A549 (cell line): ENCODE results near the gene SHROOM1. TPM values are rescaled to one million over a fixed set of nuclear protein-coding genes. Genes with fewer than 3 reads are reported as not detected.

ENCODE experiments used
- ATAC-seq, 2 experiments: fragments of 200-7000 bp in 1 of 2; fragments of >200 bp in 1 of 2; cut with Nextera tagmentation in 1 of 2; cut with Tn5 transposase in 1 of 2; 3 replicates each; pipeline versions ENCODE4 v1.8.0 to v1.9.1; 2018 to 2020; ENCODE audit warnings: mild to moderate bottlenecking in 1 of 2, moderate library complexity in 1 of 2
- CTCF ChIA-PET: fragments of 300-600 bp; sonication (Branson Sonifier 250); formaldehyde crosslinking; extraction: SDS; loops from one replicate; lab custom pipeline; 2021; ENCODE audit warnings: antibody characterized with exemption, inconsistent platforms; lab: Yijun Ruan, JAX
- POLR2A ChIA-PET: fragments of 350-600 bp; formaldehyde crosslinking; extraction: SDS; loops from one replicate; lab custom pipeline; 2021; ENCODE audit warnings: antibody characterized with exemption, inconsistent platforms; lab: Yijun Ruan, JAX
- DNase-seq, 2 experiments: peaks; one replicate each; pipeline versions ENCODE4 v3.0.0 to v3.0.0-alpha.2; 2011 to 2016; ENCODE audit warnings: low read depth in 1 of 2, low spot score in 1 of 2
- FAIRE-seq: peaks from 2 replicates; lab custom pipeline; 2011; peaks lifted over from hg19 to GRCh38; lab: Jason Lieb, UNC
- H3K27ac ChIP-seq, 2 experiments: fragments of >200 bp; sonication (Bioruptor Twin); formaldehyde crosslinking; 3 replicates each; pipeline ENCODE4 v1.5.1; 2016 to 2017
- H3K4me1 ChIP-seq: fragments of >200 bp; sonication (Bioruptor Twin); formaldehyde crosslinking; 3 replicates; pipeline ENCODE4 v1.6.1; 2016
- H3K4me2 ChIP-seq: fragments of >200 bp; sonication (Bioruptor Twin); formaldehyde crosslinking; 3 replicates; pipeline ENCODE4 v1.6.1; 2016
- H3K4me3 ChIP-seq: fragments of >200 bp; sonication (Bioruptor Twin); formaldehyde crosslinking; 3 replicates; pipeline ENCODE4 v1.5.1; 2016
- H3K9me3 ChIP-seq: fragments of >200 bp; sonication (Bioruptor Twin); formaldehyde crosslinking; 3 replicates; pipeline ENCODE4 v1.6.1; 2016
- BHLHE40 ChIP-seq: IDR thresholded peaks from 2 replicates; pipeline ENCODE4 v1.6.1; 2012; ENCODE audit warnings: low read depth, low read length, inconsistent platforms
- CHD2 ChIP-seq: fragments of 150-350 bp; IDR thresholded peaks from 2 replicates; pipeline ENCODE4 v1.6.1; 2014; ENCODE audit warnings: low read length; ENCODE audit not compliant: partially characterized antibody
- CTCF ChIP-seq: fragments of >200 bp; sonication (Bioruptor Twin); formaldehyde crosslinking; IDR thresholded peaks from 3 replicates; pipeline ENCODE4 v1.5.1; 2016
- ELK1 ChIP-seq: fragments of 150-350 bp; IDR thresholded peaks from 2 replicates; pipeline ENCODE4 v1.6.1; 2014; ENCODE audit warnings: low read depth, mild to moderate bottlenecking, low read length
- EP300 ChIP-seq, 2 experiments: fragments of >200 bp; sonication (Bioruptor Twin); formaldehyde crosslinking; IDR thresholded peaks; 2 replicates in 1 of 2; 3 replicates in 1 of 2; pipeline ENCODE4 v1.6.1; 2016 to 2017
- ESRRA ChIP-seq: fragments of 150-350 bp; IDR thresholded peaks from 2 replicates; pipeline ENCODE4 v1.6.1; 2014; ENCODE audit warnings: mild to moderate bottlenecking, low read length, borderline replicate concordance
- FOSL2 ChIP-seq, 2 experiments: fragments of 450-650 bp in 1 of 2; fragments of >200 bp in 1 of 2; sonication (Bioruptor Twin) in 1 of 2; formaldehyde crosslinking; IDR thresholded peaks; 2 replicates each; pipeline versions ENCODE4 v1.5.0 to v1.6.1; 2016 to 2020; ENCODE audit warnings: mild to moderate bottlenecking in 1 of 2, moderate library complexity in 1 of 2
- GATA3 ChIP-seq: IDR thresholded peaks from 2 replicates; pipeline ENCODE4 v1.6.1; 2012; ENCODE audit warnings: borderline replicate concordance
- HDAC2 ChIP-seq: fragments of 200-600 bp; sonication (generic); IDR thresholded peaks from 2 replicates; pipeline ENCODE4 v1.6.1; 2016
- HOXA7 ChIP-seq: fragments of 250-450 bp; sonication (Bioruptor Pico); IDR thresholded peaks from 2 replicates; pipeline ENCODE4 v1.5.0; 2020; ENCODE audit warnings: mild to moderate bottlenecking, moderate library complexity
- JUN ChIP-seq, 2 experiments: fragments of >200 bp; sonication (Bioruptor Twin); formaldehyde crosslinking; IDR thresholded peaks; 2 replicates in 1 of 2; 3 replicates in 1 of 2; pipeline ENCODE4 v1.6.1; 2016 to 2017
- JUNB ChIP-seq: fragments of >200 bp; sonication (Bioruptor Twin); formaldehyde crosslinking; IDR thresholded peaks from 2 replicates; pipeline ENCODE4 v1.6.1; 2016
- NFE2L2 ChIP-seq: fragments of 150-350 bp; conservative IDR thresholded peaks from 2 replicates; pipeline ENCODE4 v1.6.1; 2014; ENCODE audit warnings: low read length
- NPAS2 ChIP-seq: fragments of 250-450 bp; sonication (Bioruptor Pico); IDR thresholded peaks from 2 replicates; pipeline ENCODE4 v1.8.0; 2022; ENCODE audit warnings: mild to moderate bottlenecking, moderate library complexity, borderline replicate concordance
- PBX3 ChIP-seq: IDR thresholded peaks from 2 replicates; pipeline ENCODE4 v1.6.1; 2012
- PHF8 ChIP-seq: fragments of 200-600 bp; sonication (generic); IDR thresholded peaks from 2 replicates; pipeline ENCODE4 v1.6.1; 2016; ENCODE audit warnings: low read depth, mild to moderate bottlenecking, antibody characterized with exemption, moderate library complexity, borderline replicate concordance
- POLR2A ChIP-seq: IDR thresholded peaks from 2 replicates; pipeline ENCODE4 v1.6.1; 2012; ENCODE audit warnings: mild to moderate bottlenecking, low read length
- RARB ChIP-seq: fragments of 250-450 bp; sonication (Bioruptor Pico); IDR thresholded peaks from 2 replicates; pipeline ENCODE4 v1.8.0; 2021; ENCODE audit warnings: mild to moderate bottlenecking, moderate library complexity
- RCOR1 ChIP-seq: fragments of 150-350 bp; IDR thresholded peaks from 2 replicates; pipeline ENCODE4 v1.6.1; 2014; ENCODE audit warnings: antibody characterized with exemption, low read length, low read depth
- SMC3 ChIP-seq: fragments of >200 bp; sonication (Bioruptor Twin); formaldehyde crosslinking; IDR thresholded peaks from 3 replicates; pipeline ENCODE4 v1.6.1; 2018; ENCODE audit warnings: inconsistent platforms
- SREBF2 ChIP-seq: fragments of 450-650 bp; IDR thresholded peaks from 2 replicates; pipeline ENCODE4 v1.6.1; 2014; ENCODE audit warnings: mild to moderate bottlenecking, moderate library complexity
- TP53 ChIP-seq: fragments of 250-450 bp; sonication (Bioruptor Pico); IDR thresholded peaks from 2 replicates; pipeline ENCODE4 v1.5.0; 2021; ENCODE audit warnings: mild to moderate bottlenecking, moderate library complexity
- ZFP36 ChIP-seq: fragments of 450-650 bp; IDR thresholded peaks from 2 replicates; pipeline ENCODE4 v1.6.1; 2014; ENCODE audit warnings: borderline replicate concordance; ENCODE audit not compliant: partially characterized antibody
- ZSCAN20 ChIP-seq: fragments of 250-450 bp; sonication (Bioruptor Pico); IDR thresholded peaks from 2 replicates; pipeline ENCODE4 v1.8.0; 2022; ENCODE audit warnings: mild to moderate bottlenecking, moderate library complexity
- WGBS: methylation state at CpG from one replicate; pipeline ENCODE4 v1.1.6; 2017; ENCODE audit errors: missing lambda C conversion rate; 5-methylcytosine and 5-hydroxymethylcytosine counted together
- polyA plus RNA-seq, 4 experiments: library from polyadenylated mRNA; depleted of rRNA in 3 of 4; stranded (reverse); fragments of >200 nt; fragmentation: RNase III in 1 of 4; extraction: RNeasy Plus Mini Kit Qiagen cat#74134 plus additional on column Dnase treatment in 1 of 4; gene quantifications; 2 replicates in 3 of 4; 3 replicates in 1 of 4; pipeline ENCODE4 v1.2.3, GENCODE V29; 2011 to 2017

SHROOM1 gene
- polyA plus RNA-seq, 2 of the 4 experiments (the other 2 are of a cell fraction): 4.5 to 5.4 TPM

GRCh38 chr5:132799392-132799791 lies 31.1 kb downstream of the SHROOM1 start (continued):
- no peak for TF ChIP-seq CHD2
- TF ChIP-seq HDAC2: no peak

- DNase-seq (no peak), FAIRE-seq (no peak)
- WGBS: 77% methylated on average over 2 of the region's 2 CpGs
- POLR2A ChIA-PET: no interaction called here
- CTCF ChIA-PET: interaction anchor here (1.2 to 2.4 kb wide), 8 partner anchors 10 to 411 kb away, joined by 3 to 9 read pairs (median 4); no protein-coding TSS in a partner anchor
- H3K4me1 ChIP-seq: no peaks in the 10 kb centered on the region
- no peak overlapping the region for H3K27ac ChIP-seq
- no peaks in the 10 kb centered on the region for H3K9me3 ChIP-seq
- no peak overlapping the region for H3K4me3 ChIP-seq
- no peak overlapping the region for H3K4me2 ChIP-seq
- no peak for TF ChIP-seq CTCF
- no peak for TF ChIP-seq SREBF2
- TF ChIP-seq ESRRA: no peak
- TF ChIP-seq TP53 (CRISPR knock-in tag): no peak
- TF ChIP-seq ELK1: no peak
- TF ChIP-seq NFE2L2: no peak
- TF ChIP-seq SMC3: no peak
- no peak for TF ChIP-seq RARB
- no peak for TF ChIP-seq RCOR1
- no peak for TF ChIP-seq ZSCAN20 (CRISPR knock-in tag)
- TF ChIP-seq HOXA7 (CRISPR knock-in tag): no peak
- no peak for TF ChIP-seq EP300 (IDR thresholded peaks at IDR 0.05)
- no peak for TF ChIP-seq BHLHE40
- TF ChIP-seq NPAS2: no peak
- TF ChIP-seq PHF8: no peak
- no peak for TF ChIP-seq JUNB
- no peak for TF ChIP-seq FOSL2 (IDR thresholded peaks at IDR 0.05)
- no peak for TF ChIP-seq FOSL2 (CRISPR knock-in tag; IDR thresholded peaks at IDR 0.05)
- TF ChIP-seq POLR2A: no peak
- no peak for TF ChIP-seq GATA3
- TF ChIP-seq ZFP36: no peak
- TF ChIP-seq, all 56 proteins: peak for 0
- ATAC-seq: no peak
Measured at GRCh38 chr5:132797651-132798050, 32.8 kb downstream of the SHROOM1 start.

- 95% methylated on average over 3 of the region's 3 CpGs for WGBS
- ATAC-seq: no peak
- Histone ChIP-seq H3K4me2 (no peak overlapping the region), H3K4me3 (no peak overlapping the region), H3K4me1 (no peaks in the 10 kb centered on the region), H3K9me3 (no peaks in the 10 kb centered on the region), H3K27ac (no peak overlapping the region)
- no peak for DNase-seq
- ChIA-PET POLR2A (no interaction called here), CTCF (interaction anchor here (0.7 to 2.4 kb wide), 4 partner anchors 11 to 24 kb away, joined by 3 to 9 read pairs (median 4); no protein-coding TSS in a partner anchor)
- TF ChIP-seq ZFP36 (no peak), ESRRA (no peak), PBX3 (no peak), NPAS2 (no peak), JUN (IDR thresholded peaks at IDR 0.05) (no peak)
- FAIRE-seq: no peak
Measured at GRCh38 chr5:132791026-132791425, 39.4 kb downstream of the SHROOM1 start.
